GM23248 (cell line): Measurements from ENCODE around the gene HIVEP1.

Experiments
- EZH2 ChIP-seq: fragments of 200-600 bp; sonication (generic); IDR thresholded peaks from 2 replicates; pipeline ENCODE4 v1.6.1; 2018; ENCODE audit warnings: antibody characterized with exemption, mild to moderate bottlenecking; ENCODE audit not compliant: insufficient read depth, poor library complexity, severe bottlenecking
- EZH2phosphoT487 ChIP-seq: fragments of 200-600 bp; sonication (generic); IDR thresholded peaks from 2 replicates; pipeline ENCODE4 v1.6.1; 2018; ENCODE audit warnings: antibody characterized with exemption, moderate library complexity, mild to moderate bottlenecking, low read depth; ENCODE audit not compliant: insufficient read depth

GRCh38 chr6:12033770-12034169, 21.7 kb downstream of the HIVEP1 start:
- no peak for TF ChIP-seq EZH2phosphoT487
- no peak for TF ChIP-seq EZH2
